Natural killer cell (primary cell): ENCODE results near the gene MYL12A. TPM values are rescaled to one million over a fixed set of nuclear protein-coding genes. Genes with fewer than 3 reads are reported as not detected.

ENCODE experiments used
- ATAC-seq, 3 donors: fragments of 150-1000 bp in 2 of 3; fragments of 200-7000 bp in 1 of 3; cut with Tn5 transposase; 1 replicate in 1 of 3; 2 replicates in 2 of 3; pipeline ENCODE4 v1.10.0; 2021; ENCODE audit warnings: mild to moderate bottlenecking in 2 of 3, moderate library complexity in 2 of 3
- DNase-seq, 2 donors: peaks; one replicate each; pipeline versions ENCODE4 v3.0.0 to v3.0.0-alpha.2; 2013 to 2021; ENCODE audit warnings: mixed read lengths in 1 of 2
- H3K27ac ChIP-seq: one replicate; pipeline ENCODE4 v1.5.1; 2013; ENCODE audit warnings: mild to moderate bottlenecking, low read length
- H3K27me3 ChIP-seq: one replicate; pipeline ENCODE4 v1.6.1; 2013; ENCODE audit warnings: low read length; ENCODE audit not compliant: control insufficient read depth, insufficient read depth
- H3K36me3 ChIP-seq: one replicate; pipeline ENCODE4 v1.6.1; 2013; ENCODE audit warnings: low read length; ENCODE audit not compliant: control insufficient read depth, insufficient read depth
- H3K4me1 ChIP-seq: one replicate; pipeline ENCODE4 v1.6.1; 2013; ENCODE audit warnings: low read length; ENCODE audit not compliant: control insufficient read depth, insufficient read depth
- H3K4me3 ChIP-seq: one replicate; pipeline ENCODE4 v1.5.1; 2013; ENCODE audit warnings: low read length
- H3K9me3 ChIP-seq: one replicate; pipeline ENCODE4 v1.6.1; 2013; ENCODE audit warnings: low read length; ENCODE audit not compliant: control insufficient read depth, insufficient read depth
- H3K27ac Mint-ChIP-seq, 2 donors: one replicate each; pipeline ENCODE4 v1.8.0; 2022; ENCODE audit warnings: mild to moderate bottlenecking in 2 of 2, mixed read lengths in 2 of 2, moderate library complexity in 1 of 2
- H3K27me3 Mint-ChIP-seq, 2 donors: one replicate each; pipeline ENCODE4 v1.8.0; 2022; ENCODE audit warnings: low read depth in 2 of 2, mixed read lengths in 2 of 2
- H3K36me3 Mint-ChIP-seq: one replicate; pipeline ENCODE4 v1.8.0; 2022; ENCODE audit warnings: mixed read lengths
- H3K4me1 Mint-ChIP-seq, 2 donors: one replicate each; pipeline ENCODE4 v1.8.0; 2022; ENCODE audit warnings: mixed read lengths in 2 of 2
- H3K4me3 Mint-ChIP-seq: one replicate; pipeline ENCODE4 v1.8.0; 2022; ENCODE audit warnings: mild to moderate bottlenecking, moderate library complexity, mixed read lengths
- H3K9me3 Mint-ChIP-seq, 2 donors: one replicate each; pipeline ENCODE4 v1.8.0; 2022; ENCODE audit warnings: mixed read lengths in 2 of 2
- CTCF ChIP-seq: fragments of 200-600 bp; IDR thresholded peaks from one replicate; pipeline ENCODE4 v1.8.0; 2022; ENCODE audit warnings: antibody characterized with exemption
- WGBS: methylation state at CpG from one replicate; pipeline ENCODE4 v1.1.7; 2013; ENCODE audit warnings: missing lambda C conversion rate; ENCODE audit not compliant: insufficient coverage; 5-methylcytosine and 5-hydroxymethylcytosine counted together
- intact Hi-C: fragments of 100-400 bp; cut with micrococcal nuclease; formaldehyde crosslinking; loops from one replicate; pipeline ENCODE4 v1.14.2; 2022
- total RNA-seq, 4 donors: library from RNA; stranded (reverse); fragments of 120-200 nt in 1 of 4; gene quantifications; one replicate each; pipeline versions ENCODE4 v1.2.3 to v1.2.4, GENCODE V29; 2013 to 2022

Gene MYL12A
- total RNA-seq, 3 donors from 2014 or later (not counting 1 experiment from before 2014, with no cell fraction given): 532 to 652 (median 572) TPM

- H3K4me3 ChIP-seq: no peak overlapping the region
- H3K4me1 ChIP-seq: peaks cover 31% of the 10 kb centered on the region
- Mint-ChIP-seq H3K9me3 (no peaks in the 10 kb centered on the region), H3K36me3 (no peaks in the 10 kb centered on the region), H3K4me1 (peaks cover 45 to 46% of the 10 kb centered on the region in 2 donors), H3K4me3 (peak overlapping the region; percentile 98), H3K27me3 (no peaks in the 10 kb centered on the region), H3K27ac (peak overlapping the region; percentile 88)
- intact Hi-C loops: loop anchor here (5.0 kb wide), 1 partner anchor 263 kb away; no protein-coding TSS in a partner anchor
- H3K9me3 ChIP-seq: peaks cover 3% of the 10 kb centered on the region
- H3K27me3 ChIP-seq: no peaks in the 10 kb centered on the region
- WGBS: 75% methylated on average over 1 of the region's 1 CpG
- H3K27ac ChIP-seq: no peak overlapping the region
- ATAC-seq (no peak), DNase-seq (no peak)
- peaks cover 1% of the 10 kb centered on the region for H3K36me3 ChIP-seq
- no peak for TF ChIP-seq CTCF
Observed at GRCh38 chr18:3245185-3245564, 2.4 kb upstream of the MYL12A start.

DNA sequence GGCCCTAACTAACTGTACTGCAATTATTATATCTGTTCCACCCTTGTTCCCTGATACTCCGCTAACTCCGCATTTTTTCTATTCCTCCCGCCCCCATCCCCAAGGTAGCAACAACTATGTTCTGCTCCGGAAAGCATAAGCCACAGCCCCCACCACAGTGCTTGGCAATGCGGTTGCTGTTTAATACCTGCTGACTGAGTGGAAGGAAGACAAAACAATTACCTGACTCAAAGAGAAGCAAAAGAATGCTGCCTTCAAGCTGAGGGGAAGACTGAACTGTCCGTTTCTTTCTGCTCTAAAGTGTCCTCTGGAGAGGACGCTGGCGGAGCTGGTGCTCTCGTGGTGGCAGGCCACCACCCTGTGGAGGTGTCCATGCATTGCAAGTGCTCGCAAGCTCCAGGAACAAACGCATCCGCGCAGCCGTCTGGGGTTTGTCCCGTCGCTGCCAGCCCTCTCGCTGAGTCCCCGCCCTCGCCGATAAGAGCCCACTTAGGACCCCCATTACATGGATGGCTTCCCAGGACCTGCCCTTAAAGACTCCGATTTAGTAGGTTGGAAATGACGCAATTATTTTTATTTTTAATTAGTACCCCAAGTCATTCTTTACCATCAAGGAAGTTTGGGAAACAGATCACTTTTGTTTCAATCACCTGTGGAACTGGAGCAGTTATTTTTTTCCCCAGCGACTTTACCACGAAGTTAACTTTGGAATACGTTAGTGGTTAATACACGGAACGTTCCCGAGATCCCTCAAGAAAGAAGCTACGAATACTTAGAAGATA is 1.6 kb upstream of the MYL12A start:
- Mint-ChIP-seq H3K9me3 (no peaks in the 10 kb centered on the region), H3K4me3 (peak overlapping the region; percentile 98), H3K36me3 (peaks cover 7% of the 10 kb centered on the region), H3K4me1 (peaks cover 49 to 52% of the 10 kb centered on the region in 2 donors), H3K27me3 (no peaks in the 10 kb centered on the region), H3K27ac (peak overlapping the region; percentile 88)
- Histone ChIP-seq H3K4me1 (peaks cover 31% of the 10 kb centered on the region), H3K4me3 (peak overlapping the region; percentile 95), H3K9me3 (peaks cover 3% of the 10 kb centered on the region), H3K27me3 (no peaks in the 10 kb centered on the region), H3K27ac (peak overlapping the region; percentile 85), H3K36me3 (peaks cover 6% of the 10 kb centered on the region)
- WGBS: 2% methylated on average over 29 of the region's 29 CpGs
- DNase-seq: peak; percentile 73 to 88
- intact Hi-C loops: loop anchor here (1.0 to 5.0 kb wide), 5 partner anchors 95 to 314 kb away; partner anchors contain the start of gene LPIN2
- peak; percentile 81 for TF ChIP-seq CTCF
- ATAC-seq: peak; percentile 65 to 84 (median 68)

DNA sequence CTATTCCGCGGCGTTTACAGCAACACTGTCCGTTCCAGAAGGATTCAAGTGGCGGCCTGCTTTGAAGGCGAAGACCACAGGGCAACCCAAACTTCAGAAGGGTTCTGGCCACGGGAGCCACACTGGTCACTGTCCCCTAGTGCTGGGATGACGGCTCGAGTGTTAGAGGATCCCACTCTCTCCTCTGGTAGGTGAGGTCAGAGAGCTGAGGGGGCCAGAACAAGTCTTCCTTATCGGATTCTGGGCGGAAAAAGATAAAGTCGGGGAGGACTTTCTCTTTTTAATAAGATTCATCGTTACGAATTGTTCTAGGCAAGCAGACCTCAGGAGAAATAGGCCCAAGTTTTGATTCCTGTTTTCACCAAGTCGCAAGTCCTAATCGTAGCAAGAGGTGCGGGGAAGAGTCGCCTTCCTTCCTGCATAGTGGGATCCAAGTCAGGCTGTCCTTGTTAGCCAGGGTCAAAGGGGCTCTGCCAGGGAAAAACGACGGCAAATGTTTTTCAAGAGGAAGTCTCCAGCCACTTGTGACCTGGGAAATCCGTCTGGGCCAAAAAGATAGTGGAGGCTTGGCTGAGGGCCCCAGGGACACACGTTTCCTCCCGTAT is 864 bp upstream of the MYL12A start:
- Histone ChIP-seq H3K27me3 (no peaks in the 10 kb centered on the region), H3K9me3 (no peaks in the 10 kb centered on the region), H3K36me3 (peaks cover 6% of the 10 kb centered on the region), H3K4me3 (peak overlapping the region; percentile 95), H3K27ac (peak overlapping the region; percentile 85), H3K4me1 (peaks cover 31% of the 10 kb centered on the region)
- intact Hi-C loops: loop anchor here (1.0 to 5.0 kb wide), 8 partner anchors 16 to 349 kb away; partner anchors contain the start of genes LPIN2 and MYL12B
- Mint-ChIP-seq H3K4me3 (peak overlapping the region; percentile 98), H3K27me3 (no peaks in the 10 kb centered on the region), H3K27ac (peak overlapping the region; percentile 88), H3K4me1 (peaks cover 55 to 58% of the 10 kb centered on the region in 2 donors), H3K9me3 (no peaks in the 10 kb centered on the region), H3K36me3 (peaks cover 7% of the 10 kb centered on the region)
- WGBS: 7% methylated on average over 23 of the region's 23 CpGs
- peak in 1 of 3 donors; percentile 2 for ATAC-seq
- peak in 1 of 2 donors; percentile 31 for DNase-seq
- TF ChIP-seq CTCF: no peak
